CD8-positive, alpha-beta memory T cell (primary cell): ENCODE data around the gene ADGRG7. TPM values are rescaled to one million over a fixed set of nuclear protein-coding genes. Genes with fewer than 3 reads are reported as not detected.

ENCODE experiments used
- polyA plus RNA-seq: library from polyadenylated mRNA; unstranded; fragments of 300-500 nt; fragmentation: Illumina TruSeq; gene quantifications from one replicate; pipeline ENCODE4 v1.2.3, GENCODE V29; 2021
- total RNA-seq, 2 experiments: library from RNA; stranded (reverse); gene quantifications; one replicate each; pipeline ENCODE4 v1.2.3, GENCODE V29; 2021

The ADGRG7 gene
- total and polyA plus RNA-seq, 3 experiments from 2014 or later = not detected

Other genes with a start within 250 kb of the ADGRG7 start
- gene TOMM70, start 208.5 kb upstream of the ADGRG7 start, total RNA-seq = 10 to 100 TPM; 63.5 to 64.5 TPM
- gene TOMM70, start 208.5 kb upstream of the ADGRG7 start, polyA plus RNA-seq = 21.7 TPM
- 1 to 10 TPM; 1.5 to 1.6 TPM for gene LNP1, start 208.1 kb upstream of the ADGRG7 start, total RNA-seq
- 0.71 TPM for gene LNP1, start 208.1 kb upstream of the ADGRG7 start, polyA plus RNA-seq
- gene TMEM45A, start 117.0 kb upstream of the ADGRG7 start, total RNA-seq = under 1 TPM; 0.44 to 0.50 TPM
- gene TMEM45A, start 117.0 kb upstream of the ADGRG7 start, polyA plus RNA-seq = not detected
- 10 to 100 TPM; 49.7 to 50.6 TPM for gene TFG, start 99.9 kb downstream of the ADGRG7 start, total RNA-seq
- 45.4 TPM for gene TFG, start 99.9 kb downstream of the ADGRG7 start, polyA plus RNA-seq